Measurements from ENCODE around the gene PIGZ. TPM values are rescaled to one million over a fixed set of nuclear protein-coding genes. Genes with fewer than 3 reads are reported as not detected.

Gene PIGZ
- total RNA-seq, 1 donor from 2014 or later: 9.8 TPM

GRCh38 chr3:196970547-196971093, 2.0 kb upstream of the PIGZ start:
- TF ChIP-seq POLR2A (IDR thresholded peaks at IDR 0.05) (no peak), POLR2AphosphoS5 (IDR thresholded peaks at IDR 0.05; ENCODE audit: insufficient read depth in 1 of 2, low read depth in 1 of 2) (no peak), CTCF (IDR thresholded peaks at IDR 0.05) (no peak)
- Histone ChIP-seq H3K36me3 (no peaks in the 10 kb centered on the region), H3K9me3 (no peaks in the 10 kb centered on the region), H3K27ac (no peak overlapping the region), H3K4me3 (no peak overlapping the region), H3K4me1 (peaks cover 17% of the 10 kb centered on the region), H3K27me3 (no peaks in the 10 kb centered on the region)
- intact Hi-C loops (cut with DNase I): no loop called here
- DNase-seq (ENCODE audit: extremely low spot score in 2 of 2): no peak

GRCh38 chr3:196969660-196970546, 1.3 kb upstream of the PIGZ start:
- Histone ChIP-seq H3K36me3 (no peaks in the 10 kb centered on the region), H3K27ac (peak overlapping the region; percentile 78), H3K4me1 (peaks cover 17% of the 10 kb centered on the region), H3K9me3 (no peaks in the 10 kb centered on the region), H3K4me3 (peak overlapping the region; percentile 90 to 98), H3K27me3 (no peaks in the 10 kb centered on the region)
- peak; percentile 27 to 90 (median 56) for TF ChIP-seq CTCF (IDR thresholded peaks at IDR 0.05)
- no peak for TF ChIP-seq POLR2A (IDR thresholded peaks at IDR 0.05)
- DNase-seq (ENCODE audit: extremely low spot score in 2 of 2): no peak
- intact Hi-C loops (cut with DNase I): loop anchor here (10.0 kb wide), 1 partner anchor 135 kb away; no protein-coding TSS in a partner anchor

GRCh38 chr3:196969134-196969659, 564 bp upstream of the PIGZ start:
- no peak for TF ChIP-seq CTCF (IDR thresholded peaks at IDR 0.05)
- intact Hi-C loops (cut with DNase I): loop anchor here (10.0 kb wide), 1 partner anchor 134 kb away; no protein-coding TSS in a partner anchor
- no peaks in the 10 kb centered on the region for H3K36me3 ChIP-seq
- DNase-seq (ENCODE audit: extremely low spot score in 2 of 2): no peak
- no peaks in the 10 kb centered on the region for H3K9me3 ChIP-seq
- peak overlapping the region; percentile 78 for H3K27ac ChIP-seq
- no peaks in the 10 kb centered on the region for H3K27me3 ChIP-seq
- peak overlapping the region; percentile 90 to 98 for H3K4me3 ChIP-seq
- peaks cover 17% of the 10 kb centered on the region for H3K4me1 ChIP-seq

- no peaks in the 10 kb centered on the region for H3K27me3 ChIP-seq
- no peaks in the 10 kb centered on the region for H3K9me3 ChIP-seq
- H3K36me3 ChIP-seq: no peaks in the 10 kb centered on the region
- TF ChIP-seq CTCF (IDR thresholded peaks at IDR 0.05) (no peak), POLR2A (IDR thresholded peaks at IDR 0.05) (no peak)
- DNase-seq (ENCODE audit: extremely low spot score in 2 of 2): no peak
- H3K27ac ChIP-seq: no peak overlapping the region
- intact Hi-C loops (cut with DNase I): loop anchor here (10.0 kb wide), 1 partner anchor 133 kb away; no protein-coding TSS in a partner anchor
- peak overlapping the region; percentile 90 to 98 for H3K4me3 ChIP-seq
- H3K4me1 ChIP-seq: peaks cover 17% of the 10 kb centered on the region
Measured at GRCh38 chr3:196967412-196968232, 1.0 kb downstream of the PIGZ start.
